Measurements from ENCODE around the gene HRAS. TPM values are rescaled to one million over a fixed set of nuclear protein-coding genes. Genes with fewer than 3 reads are reported as not detected.

HRAS gene
- total RNA-seq, 2 donors from 2014 or later, result 29.5 to 73.2 TPM

DNA sequence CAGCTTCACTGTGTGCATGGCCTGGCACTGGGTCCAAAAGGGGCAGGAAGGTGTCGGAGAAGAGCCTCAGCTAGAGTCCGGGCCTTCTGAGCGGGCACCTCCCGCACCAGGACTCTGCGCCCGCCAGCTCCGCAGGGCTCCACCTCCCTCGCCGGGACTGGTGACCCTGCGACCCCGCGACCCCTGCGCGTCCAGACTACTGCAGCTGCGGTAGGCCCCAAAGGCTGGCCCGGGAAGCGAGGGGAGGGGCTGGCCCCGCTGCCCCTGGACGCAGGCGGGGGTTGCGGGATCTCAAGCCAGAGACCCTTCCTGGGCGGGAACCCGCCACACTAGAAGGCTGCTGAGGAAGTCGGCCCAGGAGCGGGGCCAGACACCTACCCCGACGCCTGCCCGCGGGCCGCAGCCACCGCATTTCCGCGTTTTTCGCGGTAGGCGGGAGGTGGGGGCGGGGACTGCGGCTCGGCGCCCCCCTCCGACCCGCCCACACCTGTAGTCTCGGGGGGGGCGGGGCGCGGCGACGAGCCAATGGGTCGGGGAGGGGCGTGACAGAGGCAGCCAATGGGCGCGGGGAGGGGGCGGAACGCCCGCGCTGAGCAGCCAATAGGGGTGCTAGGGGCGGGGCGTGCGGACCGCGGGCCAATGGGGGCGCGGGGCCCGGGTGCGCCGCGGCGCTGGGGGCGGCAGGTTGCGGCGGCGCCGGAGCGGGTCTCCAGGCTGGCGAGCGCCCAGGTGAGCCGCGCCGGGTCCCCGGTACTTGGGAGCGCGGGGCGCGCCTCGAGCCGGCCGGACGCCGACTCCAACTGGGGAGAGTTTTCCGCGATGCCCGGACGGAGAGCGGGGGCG is 25.1 kb upstream of the HRAS start, which contains the start of the genes LMNTD2 and RASSF7:
Gene LMNTD2 (minus strand): TSS at position 434 of the 843 bp plus-strand sequence. CDS start 22 bp downstream, at position 412.
Gene RASSF7 (plus strand): TSS at position 666 of the 843 bp plus-strand sequence. CDS start 799 bp downstream, outside the sequence.
- H3K36me3 Mint-ChIP-seq (ENCODE audit: low read depth), result peaks cover 11% of the 10 kb centered on the region
- no peaks in the 10 kb centered on the region for H3K9me3 Mint-ChIP-seq
- peak; percentile 94 for ATAC-seq (replicated peaks)
- peak within 1 kb of the TSS; percentile 59 for H3K27ac Mint-ChIP-seq
- no peaks in the 10 kb centered on the region for H3K27me3 Mint-ChIP-seq
- no peaks in the 10 kb centered on the region for H3K4me1 Mint-ChIP-seq
- peak within 1 kb of the TSS; percentile 88 for H3K4me3 Mint-ChIP-seq

DNA sequence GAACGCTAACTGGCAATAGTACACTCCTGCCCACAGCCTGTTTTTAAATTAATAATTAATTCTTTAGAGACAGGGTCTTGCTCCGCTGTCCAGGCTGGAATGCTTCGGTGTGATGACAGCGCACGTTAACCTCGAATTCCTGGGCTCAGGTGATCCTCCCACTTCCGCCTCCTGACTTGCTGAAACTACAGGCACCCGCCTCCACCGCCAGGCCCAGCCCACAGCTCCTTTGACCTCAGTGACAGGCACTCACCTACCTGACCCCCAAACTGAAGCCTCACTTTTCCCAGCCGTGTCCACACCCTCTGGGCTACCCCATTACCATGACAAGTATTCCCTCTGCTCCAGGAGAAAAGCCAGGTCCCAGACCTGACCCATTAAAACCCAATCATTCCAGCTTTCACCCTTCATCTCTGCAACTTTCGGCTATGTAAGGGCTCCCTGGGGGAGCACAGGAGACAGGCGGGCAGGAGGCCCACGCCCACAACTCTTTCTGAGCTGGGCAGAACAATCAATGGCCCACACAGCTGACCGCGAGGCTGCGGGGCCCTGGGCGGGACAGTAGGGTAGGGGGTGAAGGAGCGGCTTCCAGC is 24.4 kb upstream of the HRAS start:
- peaks cover 11% of the 10 kb centered on the region for H3K36me3 Mint-ChIP-seq (ENCODE audit: low read depth)
- no peaks in the 10 kb centered on the region for H3K27me3 Mint-ChIP-seq
- no peaks in the 10 kb centered on the region for H3K9me3 Mint-ChIP-seq
- no peaks in the 10 kb centered on the region for H3K4me1 Mint-ChIP-seq
- H3K27ac Mint-ChIP-seq, result no peak overlapping the region
- ATAC-seq (replicated peaks), result no peak
- H3K4me3 Mint-ChIP-seq, result peak overlapping the region; percentile 67

DNA sequence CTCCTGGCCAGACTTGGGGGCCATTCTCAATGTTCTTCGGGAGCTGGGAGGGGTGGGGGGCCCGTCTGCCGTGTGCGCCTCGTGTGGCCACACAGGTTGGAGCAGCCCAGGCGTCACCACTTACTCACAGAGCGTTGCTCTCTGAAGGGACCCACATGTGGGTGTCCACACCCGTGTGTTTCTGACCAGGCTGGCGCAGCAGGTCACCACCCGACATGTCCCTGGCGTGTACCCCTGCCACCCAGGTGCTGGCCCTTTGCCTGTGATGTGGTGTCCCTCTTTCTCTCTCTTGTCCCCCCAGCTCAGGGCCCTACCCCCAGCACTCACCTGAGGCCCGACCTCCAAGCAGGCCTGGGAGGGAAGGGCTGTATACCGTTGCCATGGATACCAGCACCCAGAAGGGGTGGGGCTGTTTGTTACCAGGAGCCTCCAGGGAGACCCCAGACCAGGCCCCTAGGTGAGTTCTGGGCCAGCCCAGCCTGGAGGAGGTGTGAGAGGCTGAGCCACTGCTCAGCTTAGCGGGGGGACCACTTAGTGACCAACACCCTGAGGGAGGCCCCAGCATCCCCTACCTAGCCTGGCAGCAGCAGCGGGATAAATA is 23.7 kb upstream of the HRAS start:
- Mint-ChIP-seq H3K4me1 (no peaks in the 10 kb centered on the region), H3K9me3 (no peaks in the 10 kb centered on the region), H3K36me3 (ENCODE audit: low read depth) (peaks cover 11% of the 10 kb centered on the region), H3K4me3 (peak overlapping the region; percentile 67), H3K27ac (no peak overlapping the region), H3K27me3 (no peaks in the 10 kb centered on the region)
- no peak for ATAC-seq (replicated peaks)

DNA sequence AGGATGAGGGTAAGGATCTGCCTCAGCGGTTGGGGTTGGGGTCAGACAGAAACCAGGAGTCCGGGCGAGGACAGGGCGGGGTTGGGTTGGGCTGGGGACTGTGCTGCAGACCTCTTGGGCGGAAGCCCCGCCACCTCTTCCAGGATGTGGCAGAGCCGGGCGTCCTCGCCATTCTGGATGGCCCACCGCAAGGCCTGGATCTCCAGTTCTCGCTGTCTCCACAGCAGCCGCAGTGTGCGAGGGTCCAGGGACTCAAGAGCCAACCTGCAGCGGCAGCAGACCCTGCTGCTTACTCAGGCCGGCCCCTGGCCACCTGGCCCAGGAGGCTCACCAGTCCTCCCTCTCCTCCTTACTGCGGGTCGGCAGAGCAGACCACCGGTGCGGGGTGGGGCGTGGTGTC is 23.1 kb upstream of the HRAS start:
- no peak overlapping the region for H3K4me3 Mint-ChIP-seq
- no peak for ATAC-seq (replicated peaks)
- no peaks in the 10 kb centered on the region for H3K27me3 Mint-ChIP-seq
- H3K36me3 Mint-ChIP-seq (ENCODE audit: low read depth), result peaks cover 7% of the 10 kb centered on the region
- no peak overlapping the region for H3K27ac Mint-ChIP-seq
- no peaks in the 10 kb centered on the region for H3K4me1 Mint-ChIP-seq
- no peaks in the 10 kb centered on the region for H3K9me3 Mint-ChIP-seq

DNA sequence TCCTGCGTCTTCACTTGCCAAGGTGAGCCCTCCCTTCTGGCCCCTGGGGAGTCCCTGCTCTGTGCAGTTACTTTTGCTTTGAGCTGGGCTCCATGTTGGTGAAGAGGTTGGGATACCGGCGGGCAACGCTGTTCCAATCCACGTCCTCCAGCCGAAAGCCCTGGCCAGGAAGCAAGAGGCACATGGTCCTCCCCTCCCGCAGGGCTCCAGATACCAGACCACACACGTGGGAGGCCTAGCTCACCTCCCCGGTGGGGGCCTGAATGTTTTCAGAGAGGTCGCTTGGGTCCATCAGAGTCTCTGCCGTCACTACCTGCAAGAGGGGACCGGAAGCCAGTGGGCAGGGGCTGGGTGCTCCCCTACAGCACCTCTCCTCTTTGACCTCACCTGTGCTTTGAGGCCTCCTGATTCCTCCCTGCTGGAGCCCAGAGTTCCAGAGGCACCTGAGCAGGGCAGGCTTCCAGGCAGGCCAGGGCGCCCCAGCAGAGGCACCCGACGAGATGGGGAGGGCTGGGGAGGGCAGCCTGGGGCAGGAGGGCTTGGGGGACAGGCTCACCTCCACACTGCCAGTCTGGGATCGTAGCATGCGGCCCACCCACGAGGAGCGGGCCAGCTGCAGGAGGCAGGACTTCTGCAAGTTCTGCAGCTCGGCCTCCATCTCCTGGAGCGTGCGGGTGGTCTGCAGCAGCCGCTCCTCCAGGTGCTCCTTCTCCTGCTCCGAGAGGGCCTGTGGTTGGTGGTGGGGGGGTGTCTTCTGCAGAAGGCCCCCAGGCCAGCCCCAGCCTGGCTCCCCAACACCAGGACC is 22.2 kb upstream of the HRAS start:
- Mint-ChIP-seq H3K27ac (no peak overlapping the region), H3K4me3 (peak overlapping the region; percentile 20), H3K36me3 (ENCODE audit: low read depth) (peaks cover 6% of the 10 kb centered on the region), H3K9me3 (no peaks in the 10 kb centered on the region), H3K4me1 (no peaks in the 10 kb centered on the region), H3K27me3 (no peaks in the 10 kb centered on the region)
- ATAC-seq (replicated peaks), result no peak

DNA sequence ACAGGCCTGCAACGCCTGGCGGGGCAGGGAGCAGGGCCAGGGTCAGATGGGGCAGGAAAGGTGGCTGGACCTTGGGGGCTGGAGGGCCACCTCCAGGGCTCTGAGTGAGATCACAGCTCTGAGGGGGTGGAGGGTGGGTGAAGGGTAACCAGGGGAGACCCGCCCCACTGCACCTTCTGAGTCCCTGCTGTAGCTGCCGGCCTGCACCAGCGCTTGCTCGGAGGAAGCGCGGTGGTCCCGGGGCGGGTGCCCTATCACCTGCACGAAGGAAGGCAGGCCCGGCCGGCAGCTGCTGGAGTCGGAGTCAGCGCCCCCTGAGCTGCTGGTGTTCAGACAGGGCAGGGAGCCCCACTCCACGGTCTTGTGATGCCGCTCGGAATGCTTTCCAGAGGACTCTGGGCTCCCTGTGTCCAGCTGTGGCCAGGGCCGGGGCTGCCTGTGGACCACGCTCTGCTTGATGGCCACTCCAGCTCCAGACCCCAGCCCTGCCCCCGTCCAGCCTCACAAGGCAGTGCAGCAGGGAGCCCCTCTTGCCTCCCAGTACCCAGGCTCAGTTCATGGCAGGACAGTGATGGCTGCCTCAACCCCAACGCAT is 21.4 kb upstream of the HRAS start:
- ATAC-seq (replicated peaks), result no peak
- H3K27me3 Mint-ChIP-seq, result no peaks in the 10 kb centered on the region
- no peak overlapping the region for H3K27ac Mint-ChIP-seq
- no peaks in the 10 kb centered on the region for H3K4me1 Mint-ChIP-seq
- peak overlapping the region; percentile 20 for H3K4me3 Mint-ChIP-seq
- H3K36me3 Mint-ChIP-seq (ENCODE audit: low read depth), result peaks cover 6% of the 10 kb centered on the region
- H3K9me3 Mint-ChIP-seq, result no peaks in the 10 kb centered on the region

DNA sequence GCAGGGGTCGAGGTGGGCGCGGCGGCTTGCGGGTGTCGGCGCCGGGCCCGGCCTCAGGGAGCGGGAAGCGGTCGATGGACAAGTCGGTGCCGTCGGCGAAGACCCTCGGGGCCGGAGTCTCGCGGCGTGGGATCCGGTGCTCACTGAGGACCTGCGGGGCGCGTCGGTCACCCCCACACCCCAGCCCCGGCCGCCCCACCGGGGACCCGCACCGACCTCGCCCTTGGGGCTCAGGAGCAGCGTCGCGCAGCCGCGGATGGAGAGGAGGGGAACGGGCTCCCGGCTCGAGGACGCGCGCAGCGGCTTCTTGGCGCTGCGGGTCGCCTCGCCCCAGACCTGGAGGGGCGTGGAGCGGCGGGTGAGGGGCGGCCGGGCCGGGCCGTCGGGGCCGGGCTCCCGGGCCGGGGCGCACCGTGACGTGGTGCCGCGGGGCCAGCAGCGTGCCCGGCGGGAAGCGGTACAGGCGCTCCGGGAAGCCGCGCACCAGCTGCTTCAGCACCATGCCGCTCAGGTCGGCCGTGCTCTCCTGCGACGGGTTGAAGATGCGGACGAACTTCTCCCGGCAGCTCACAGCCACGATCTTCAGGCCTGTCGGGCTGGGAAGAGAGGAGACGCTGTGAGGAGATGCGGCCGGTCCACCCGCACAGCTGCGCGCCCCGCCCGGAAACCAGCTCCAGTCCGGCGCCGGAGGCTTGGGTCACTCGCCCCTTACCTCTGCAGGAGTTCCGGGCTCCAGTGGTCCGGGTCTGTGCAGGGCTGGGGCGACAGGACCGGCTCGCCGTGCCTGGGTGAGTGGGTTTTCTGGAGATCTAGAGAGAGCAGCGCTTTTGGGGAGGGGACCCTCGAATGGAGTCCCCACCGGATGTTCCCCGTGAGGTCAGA is 20.6 kb upstream of the HRAS start:
- no peaks in the 10 kb centered on the region for H3K27me3 Mint-ChIP-seq
- ATAC-seq (replicated peaks), result no peak
- no peak overlapping the region for H3K27ac Mint-ChIP-seq
- H3K9me3 Mint-ChIP-seq, result no peaks in the 10 kb centered on the region
- H3K4me1 Mint-ChIP-seq, result no peaks in the 10 kb centered on the region
- no peaks in the 10 kb centered on the region for H3K36me3 Mint-ChIP-seq (ENCODE audit: low read depth)
- no peak overlapping the region for H3K4me3 Mint-ChIP-seq

DNA sequence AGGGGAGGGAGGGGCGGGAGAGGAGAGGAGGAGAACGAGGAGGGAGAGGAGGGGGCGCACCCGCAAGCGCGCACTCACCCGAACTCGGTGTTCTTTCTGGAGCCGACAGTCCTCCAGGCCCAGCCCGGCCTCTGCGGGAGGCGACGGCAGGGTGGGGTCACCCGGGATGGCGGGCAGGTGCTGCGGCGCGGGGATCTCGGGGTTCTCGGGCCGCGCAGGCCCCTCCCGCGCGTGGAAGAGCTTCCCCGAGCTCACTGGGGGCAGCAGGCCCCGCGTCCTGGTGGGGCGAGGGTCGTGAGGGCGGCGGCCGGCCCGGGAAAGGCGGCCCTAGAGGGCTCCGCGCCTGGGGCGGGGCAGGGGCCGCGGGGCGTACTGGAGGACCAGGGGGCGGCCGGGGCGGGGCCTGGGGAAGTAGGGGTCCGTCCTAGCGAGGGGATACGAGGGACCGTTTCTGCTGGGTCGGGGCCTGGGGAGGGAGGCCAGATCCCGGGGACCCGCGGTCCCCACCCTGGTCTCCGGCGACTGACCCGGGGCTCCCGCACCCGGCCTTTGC is 19.9 kb upstream of the HRAS start:
- H3K4me3 Mint-ChIP-seq, result peak overlapping the region; percentile 17
- no peaks in the 10 kb centered on the region for H3K27me3 Mint-ChIP-seq
- no peaks in the 10 kb centered on the region for H3K36me3 Mint-ChIP-seq (ENCODE audit: low read depth)
- no peak overlapping the region for H3K27ac Mint-ChIP-seq
- no peaks in the 10 kb centered on the region for H3K4me1 Mint-ChIP-seq
- peak; percentile 18 for ATAC-seq (replicated peaks)
- H3K9me3 Mint-ChIP-seq, result no peaks in the 10 kb centered on the region

DNA sequence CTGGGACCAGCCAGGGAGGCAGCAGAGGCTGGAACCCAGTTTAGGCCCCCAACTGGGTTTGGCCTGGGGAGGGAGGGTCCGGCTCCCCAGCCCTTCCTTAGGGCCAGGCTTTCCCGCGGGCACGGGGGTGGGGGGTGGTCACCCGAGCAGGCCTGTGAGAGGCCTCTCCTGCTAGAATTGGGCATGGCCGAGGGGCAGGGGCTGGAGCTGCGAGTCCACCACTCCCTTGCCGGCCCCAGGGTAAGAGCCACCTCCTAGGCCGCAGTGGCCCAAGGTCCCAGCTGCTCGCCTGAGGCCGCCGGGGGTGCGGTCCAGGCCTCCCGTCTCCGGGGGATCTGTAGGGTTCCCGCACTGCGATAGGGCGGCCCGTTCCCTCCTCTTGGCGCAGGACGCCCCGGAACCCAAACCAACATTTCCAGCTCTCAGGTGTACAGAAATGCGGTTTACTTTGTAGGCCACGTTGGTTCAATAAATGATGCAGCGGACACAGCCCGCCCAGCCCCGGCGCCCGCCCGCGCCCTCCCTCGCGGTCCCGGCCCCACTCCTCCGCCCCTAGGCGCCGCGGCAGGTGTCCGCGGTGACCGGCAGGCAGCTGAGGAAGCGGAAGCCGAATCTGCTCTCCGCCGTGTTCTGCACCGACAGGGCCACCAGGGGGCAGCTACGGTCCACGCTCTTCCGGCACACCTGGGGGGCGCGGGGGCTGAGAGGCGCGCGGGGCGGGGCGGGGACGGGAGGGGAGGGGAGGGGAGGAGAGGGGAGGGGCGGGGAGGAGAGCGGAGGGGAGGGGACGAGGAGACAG is 19.3 kb upstream of the HRAS start:
- H3K4me1 Mint-ChIP-seq, result no peaks in the 10 kb centered on the region

DNA sequence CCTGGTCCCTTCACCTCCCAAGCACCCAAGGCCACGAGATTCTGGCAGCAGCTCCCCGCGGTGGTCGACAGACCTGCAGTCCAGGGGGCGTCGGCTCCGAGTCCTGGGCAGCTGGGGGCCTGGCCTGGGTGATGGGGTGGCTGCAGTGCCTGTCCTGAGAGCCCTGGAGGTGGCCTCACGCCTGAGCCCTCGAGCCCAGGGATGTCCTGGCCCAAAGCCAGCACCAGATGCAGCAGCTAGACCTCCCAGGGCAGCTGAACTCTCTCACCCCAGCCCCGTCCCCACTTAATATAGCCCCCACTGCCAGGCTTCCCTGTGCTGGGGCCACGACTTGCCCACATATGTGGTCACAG is 18.6 kb upstream of the HRAS start:
- Mint-ChIP-seq H3K36me3 (ENCODE audit: low read depth) (no peaks in the 10 kb centered on the region), H3K4me3 (no peak overlapping the region)
- no peak for ATAC-seq (replicated peaks)

More for the DNA sequence above, 19.3 kb upstream of the HRAS start:
- Mint-ChIP-seq H3K36me3 (ENCODE audit: low read depth) (no peaks in the 10 kb centered on the region), H3K27me3 (no peaks in the 10 kb centered on the region), H3K9me3 (no peaks in the 10 kb centered on the region), H3K4me3 (peak overlapping the region; percentile 17), H3K27ac (no peak overlapping the region)
- ATAC-seq (replicated peaks), result peak; percentile 87

DNA sequence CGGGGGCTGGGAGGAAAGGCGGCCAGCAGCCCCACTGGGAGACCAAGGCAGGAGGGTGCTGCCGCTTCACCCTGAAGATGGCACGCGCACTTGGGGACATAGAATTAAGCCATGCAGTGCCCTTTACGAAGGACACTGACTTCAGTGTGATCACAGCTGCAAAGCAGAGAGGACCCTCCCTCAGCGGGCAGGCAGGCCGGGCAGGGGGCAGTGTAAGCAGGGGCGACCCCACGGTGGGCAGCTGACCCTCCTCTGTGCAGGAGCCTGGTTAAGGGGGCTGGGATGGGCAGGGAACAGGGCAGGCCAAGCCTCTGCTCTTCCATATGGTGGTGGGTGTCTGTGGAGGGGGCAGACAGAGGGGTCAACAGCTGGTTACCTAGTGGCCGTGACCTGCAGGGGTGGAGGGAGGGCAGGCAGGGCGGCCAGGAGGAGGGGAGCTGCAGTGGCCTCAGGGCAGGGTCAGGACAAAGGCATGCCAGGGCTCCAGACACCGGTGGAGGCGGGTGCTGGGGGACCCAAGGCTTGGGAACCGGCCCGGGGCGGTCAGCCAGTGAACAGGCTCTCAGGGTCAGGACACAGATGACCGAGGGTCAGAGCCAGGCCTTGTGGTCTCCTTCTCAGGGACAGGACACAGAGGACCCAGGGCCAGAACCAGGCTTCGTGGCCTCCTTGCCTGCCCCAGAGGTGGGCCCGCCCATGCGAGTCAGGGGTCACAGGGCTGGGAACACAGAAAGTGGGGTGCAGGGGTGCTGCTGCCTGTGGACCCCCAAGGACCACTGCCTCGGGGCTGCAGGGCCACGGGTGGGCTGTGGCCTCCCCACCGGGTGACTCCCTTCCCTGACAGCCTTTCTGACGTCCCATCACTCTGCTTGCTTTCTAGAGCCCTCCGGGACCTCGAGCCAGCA is 18.0 kb upstream of the HRAS start:
- ATAC-seq (replicated peaks), result no peak
- no peak overlapping the region for H3K4me3 Mint-ChIP-seq
- no peaks in the 10 kb centered on the region for H3K27me3 Mint-ChIP-seq
- H3K4me1 Mint-ChIP-seq, result no peaks in the 10 kb centered on the region
- no peaks in the 10 kb centered on the region for H3K9me3 Mint-ChIP-seq
- no peaks in the 10 kb centered on the region for H3K36me3 Mint-ChIP-seq (ENCODE audit: low read depth)
- H3K27ac Mint-ChIP-seq, result no peak overlapping the region

More for the DNA sequence above, 18.6 kb upstream of the HRAS start:
- no peaks in the 10 kb centered on the region for H3K27me3 Mint-ChIP-seq
- no peak overlapping the region for H3K27ac Mint-ChIP-seq
- no peaks in the 10 kb centered on the region for H3K9me3 Mint-ChIP-seq
- H3K4me1 Mint-ChIP-seq, result no peaks in the 10 kb centered on the region

DNA sequence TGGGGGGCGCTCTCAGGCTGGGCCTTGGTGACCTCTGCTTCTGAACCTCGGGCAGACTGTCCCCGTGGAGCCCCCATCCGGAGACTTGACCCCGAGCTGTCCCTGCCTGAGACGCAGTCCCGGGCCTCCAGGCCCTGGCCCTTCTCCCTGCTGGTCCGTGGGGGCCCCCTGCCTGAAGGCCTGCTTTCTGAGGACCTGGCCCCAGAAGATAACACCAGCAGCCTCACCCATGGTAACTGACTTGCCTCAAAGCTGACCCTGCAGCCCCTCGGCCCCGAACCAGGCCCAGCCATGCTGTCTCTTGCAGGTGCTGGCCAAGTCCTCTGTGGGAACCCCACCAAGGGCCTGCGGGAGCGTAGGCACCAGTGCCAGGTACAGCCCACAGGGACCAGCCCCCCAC is 16.2 kb upstream of the HRAS start:
- Mint-ChIP-seq H3K27me3 (no peaks in the 10 kb centered on the region), H3K27ac (no peak overlapping the region), H3K9me3 (no peaks in the 10 kb centered on the region), H3K36me3 (ENCODE audit: low read depth) (no peaks in the 10 kb centered on the region), H3K4me3 (no peak overlapping the region), H3K4me1 (no peaks in the 10 kb centered on the region)
- ATAC-seq (replicated peaks), result no peak
